Stimulated activated CD4-positive, alpha-beta T cell treated with anti-CD3 and anti-CD28 coated beads, TNF-alpha, amount 100 ng/mL, for 24 hours (primary cell): Measurements from ENCODE around the gene HIC1.

ENCODE experiments used
- DNase-seq, 3 experiments: peaks; one replicate each; pipeline ENCODE4 v3.0.0-alpha.2; 2020; ENCODE audit warnings: low read depth in 3 of 3

Gene HIC1

GRCh38 chr17:2076087-2076984 lies 21.4 kb downstream of the HIC1 start:
- no peak for DNase-seq

GRCh38 chr17:2077040-2077439 lies 22.1 kb downstream of the HIC1 start:
- no peak for DNase-seq

- DNase-seq, result no peak
Measured at GRCh38 chr17:2081564-2081963, 26.7 kb downstream of the HIC1 start.

GRCh38 chr17:2082003-2082781 lies 27.3 kb downstream of the HIC1 start:
- no peak for DNase-seq

- no peak for DNase-seq
Measured at GRCh38 chr17:2083613-2084035, 28.7 kb downstream of the HIC1 start.

- no peak for DNase-seq
Measured at GRCh38 chr17:2084036-2084765, 29.3 kb downstream of the HIC1 start.

- DNase-seq, result no peak
Measured at GRCh38 chr17:2084766-2085647, 30.1 kb downstream of the HIC1 start.

GRCh38 chr17:2085648-2085949 lies 30.7 kb downstream of the HIC1 start:
- DNase-seq, result no peak

GRCh38 chr17:2086306-2086705 lies 31.4 kb downstream of the HIC1 start:
- no peak for DNase-seq

GRCh38 chr17:2087597-2088211 lies 32.8 kb downstream of the HIC1 start:
- DNase-seq, result peak in 2 of 3 experiments; percentile 37 to 66

- DNase-seq, result peak in 1 of 3 experiments; percentile 14
Measured at GRCh38 chr17:2089021-2089422, 34.1 kb downstream of the HIC1 start.

- no peak for DNase-seq
Measured at GRCh38 chr17:2090210-2090641, 35.3 kb downstream of the HIC1 start.

- DNase-seq, result no peak
Measured at GRCh38 chr17:2090804-2091534, 36.1 kb downstream of the HIC1 start.

- no peak for DNase-seq
Measured at GRCh38 chr17:2092253-2092652, 37.4 kb downstream of the HIC1 start.

GRCh38 chr17:2093349-2093748 lies 38.4 kb downstream of the HIC1 start:
- DNase-seq, result no peak

- DNase-seq, result no peak
Measured at GRCh38 chr17:2094891-2095535, 40.1 kb downstream of the HIC1 start.

- no peak for DNase-seq
Measured at GRCh38 chr17:2095536-2095910, 40.6 kb downstream of the HIC1 start.

- DNase-seq, result peak in 2 of 3 experiments; percentile 15 to 50
Measured at GRCh38 chr17:2101448-2102257, 46.8 kb downstream of the HIC1 start.
